ENCODE data around the gene AP3B1.

Gene AP3B1

DNA sequence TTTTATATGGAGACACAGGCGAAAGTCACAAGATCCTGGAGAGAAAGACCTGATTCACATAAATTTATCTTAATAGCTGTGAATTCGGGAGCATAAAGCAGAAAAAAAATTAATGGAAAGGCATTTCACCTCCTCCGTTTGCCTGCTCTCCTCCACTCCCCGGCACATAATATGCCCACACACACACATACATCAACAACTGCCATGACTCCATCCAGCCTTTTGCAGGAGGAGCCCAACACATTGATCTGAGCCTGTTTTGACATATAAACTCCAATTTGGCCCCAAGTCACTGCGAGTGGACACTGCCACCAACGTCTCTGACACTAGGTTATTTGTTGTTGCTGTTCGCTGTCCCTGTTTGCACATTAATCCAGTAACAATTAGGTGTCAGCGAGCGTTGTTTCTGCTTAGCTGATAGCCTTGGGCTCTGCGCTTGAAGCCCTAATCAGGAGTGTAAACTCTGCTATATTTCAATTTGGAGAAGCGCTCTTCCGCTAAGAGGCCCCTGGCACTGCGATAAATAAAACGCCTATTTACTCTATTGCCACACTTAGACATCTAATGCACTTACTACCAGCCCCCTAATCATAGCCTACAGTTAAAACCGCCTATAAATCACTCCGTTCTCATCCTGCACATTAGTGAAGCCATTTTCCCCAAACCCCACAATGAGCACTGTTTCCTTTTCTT, 322.6 kb downstream of the AP3B1 start:
- Histone ChIP-seq H3K4me3 (replicated peaks; ENCODE audit: insufficient read depth, low read length) (no peak overlapping the region), H3K27me3 (ENCODE audit: insufficient read depth, poor library complexity, severe bottlenecking) (peaks cover 3% of the 10 kb centered on the region), H3K27ac (replicated peaks) (no peak overlapping the region)
- no peak for DNase-seq (ENCODE audit: low read depth in 1 of 2, low spot score in 1 of 2)
- TF ChIP-seq SPI1 (IDR thresholded peaks at IDR 0.05; ENCODE audit: borderline replicate concordance, low read depth): no peak
- TF ChIP-seq, protein P1, sequence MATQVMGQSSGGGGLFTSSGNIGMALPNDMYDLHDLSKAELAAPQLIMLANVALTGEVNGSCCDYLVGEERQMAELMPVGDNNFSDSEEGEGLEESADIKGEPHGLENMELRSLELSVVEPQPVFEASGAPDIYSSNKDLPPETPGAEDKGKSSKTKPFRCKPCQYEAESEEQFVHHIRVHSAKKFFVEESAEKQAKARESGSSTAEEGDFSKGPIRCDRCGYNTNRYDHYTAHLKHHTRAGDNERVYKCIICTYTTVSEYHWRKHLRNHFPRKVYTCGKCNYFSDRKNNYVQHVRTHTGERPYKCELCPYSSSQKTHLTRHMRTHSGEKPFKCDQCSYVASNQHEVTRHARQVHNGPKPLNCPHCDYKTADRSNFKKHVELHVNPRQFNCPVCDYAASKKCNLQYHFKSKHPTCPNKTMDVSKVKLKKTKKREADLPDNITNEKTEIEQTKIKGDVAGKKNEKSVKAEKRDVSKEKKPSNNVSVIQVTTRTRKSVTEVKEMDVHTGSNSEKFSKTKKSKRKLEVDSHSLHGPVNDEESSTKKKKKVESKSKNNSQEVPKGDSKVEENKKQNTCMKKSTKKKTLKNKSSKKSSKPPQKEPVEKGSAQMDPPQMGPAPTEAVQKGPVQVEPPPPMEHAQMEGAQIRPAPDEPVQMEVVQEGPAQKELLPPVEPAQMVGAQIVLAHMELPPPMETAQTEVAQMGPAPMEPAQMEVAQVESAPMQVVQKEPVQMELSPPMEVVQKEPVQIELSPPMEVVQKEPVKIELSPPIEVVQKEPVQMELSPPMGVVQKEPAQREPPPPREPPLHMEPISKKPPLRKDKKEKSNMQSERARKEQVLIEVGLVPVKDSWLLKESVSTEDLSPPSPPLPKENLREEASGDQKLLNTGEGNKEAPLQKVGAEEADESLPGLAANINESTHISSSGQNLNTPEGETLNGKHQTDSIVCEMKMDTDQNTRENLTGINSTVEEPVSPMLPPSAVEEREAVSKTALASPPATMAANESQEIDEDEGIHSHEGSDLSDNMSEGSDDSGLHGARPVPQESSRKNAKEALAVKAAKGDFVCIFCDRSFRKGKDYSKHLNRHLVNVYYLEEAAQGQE (IDR thresholded peaks at IDR 0.05; ENCODE audit: insufficient replicate concordance, low read depth): no peak
- no peak for TF ChIP-seq POLR2AphosphoS5 (IDR thresholded peaks at IDR 0.05; ENCODE audit: low read depth)
- TF ChIP-seq, protein P2, sequence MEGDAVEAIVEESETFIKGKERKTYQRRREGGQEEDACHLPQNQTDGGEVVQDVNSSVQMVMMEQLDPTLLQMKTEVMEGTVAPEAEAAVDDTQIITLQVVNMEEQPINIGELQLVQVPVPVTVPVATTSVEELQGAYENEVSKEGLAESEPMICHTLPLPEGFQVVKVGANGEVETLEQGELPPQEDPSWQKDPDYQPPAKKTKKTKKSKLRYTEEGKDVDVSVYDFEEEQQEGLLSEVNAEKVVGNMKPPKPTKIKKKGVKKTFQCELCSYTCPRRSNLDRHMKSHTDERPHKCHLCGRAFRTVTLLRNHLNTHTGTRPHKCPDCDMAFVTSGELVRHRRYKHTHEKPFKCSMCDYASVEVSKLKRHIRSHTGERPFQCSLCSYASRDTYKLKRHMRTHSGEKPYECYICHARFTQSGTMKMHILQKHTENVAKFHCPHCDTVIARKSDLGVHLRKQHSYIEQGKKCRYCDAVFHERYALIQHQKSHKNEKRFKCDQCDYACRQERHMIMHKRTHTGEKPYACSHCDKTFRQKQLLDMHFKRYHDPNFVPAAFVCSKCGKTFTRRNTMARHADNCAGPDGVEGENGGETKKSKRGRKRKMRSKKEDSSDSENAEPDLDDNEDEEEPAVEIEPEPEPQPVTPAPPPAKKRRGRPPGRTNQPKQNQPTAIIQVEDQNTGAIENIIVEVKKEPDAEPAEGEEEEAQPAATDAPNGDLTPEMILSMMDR (IDR thresholded peaks at IDR 0.05; ENCODE audit: insufficient read depth, low read length): no peak
- TF ChIP-seq GABPA (IDR thresholded peaks at IDR 0.05; ENCODE audit: low read depth): no peak

DNA sequence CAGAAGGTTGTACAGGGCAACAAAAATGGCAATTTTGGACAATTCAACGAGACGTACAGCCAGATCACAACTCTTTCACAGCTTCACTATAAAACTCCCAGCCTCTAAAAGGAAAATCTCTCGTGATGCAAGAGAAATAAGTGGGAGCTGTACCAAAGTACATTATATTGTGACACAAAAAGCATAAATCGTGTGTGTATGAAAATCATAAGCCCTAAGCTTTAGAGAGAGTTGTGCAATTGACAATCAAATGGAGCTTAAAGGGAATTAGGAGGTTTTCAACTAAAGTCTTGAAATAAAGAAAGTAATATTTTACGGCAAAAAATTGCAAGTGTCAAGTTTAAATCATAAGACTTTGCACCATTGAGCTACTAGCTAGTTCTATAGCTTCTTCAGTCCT, 323.6 kb downstream of the AP3B1 start:
- Histone ChIP-seq H3K4me3 (replicated peaks; ENCODE audit: insufficient read depth, low read length) (no peak overlapping the region), H3K27me3 (ENCODE audit: insufficient read depth, poor library complexity, severe bottlenecking) (peaks cover 3% of the 10 kb centered on the region), H3K27ac (replicated peaks) (no peak overlapping the region)
- TF ChIP-seq SPI1 (IDR thresholded peaks at IDR 0.05; ENCODE audit: borderline replicate concordance, low read depth) (no peak), GABPA (IDR thresholded peaks at IDR 0.05; ENCODE audit: low read depth) (no peak), POLR2AphosphoS5 (IDR thresholded peaks at IDR 0.05; ENCODE audit: low read depth) (no peak)
- TF ChIP-seq, protein P1 (IDR thresholded peaks at IDR 0.05; ENCODE audit: insufficient replicate concordance, low read depth): no peak
- TF ChIP-seq, protein P2 (IDR thresholded peaks at IDR 0.05; ENCODE audit: insufficient read depth, low read length): no peak
- DNase-seq (ENCODE audit: low read depth in 1 of 2, low spot score in 1 of 2): no peak

DNA sequence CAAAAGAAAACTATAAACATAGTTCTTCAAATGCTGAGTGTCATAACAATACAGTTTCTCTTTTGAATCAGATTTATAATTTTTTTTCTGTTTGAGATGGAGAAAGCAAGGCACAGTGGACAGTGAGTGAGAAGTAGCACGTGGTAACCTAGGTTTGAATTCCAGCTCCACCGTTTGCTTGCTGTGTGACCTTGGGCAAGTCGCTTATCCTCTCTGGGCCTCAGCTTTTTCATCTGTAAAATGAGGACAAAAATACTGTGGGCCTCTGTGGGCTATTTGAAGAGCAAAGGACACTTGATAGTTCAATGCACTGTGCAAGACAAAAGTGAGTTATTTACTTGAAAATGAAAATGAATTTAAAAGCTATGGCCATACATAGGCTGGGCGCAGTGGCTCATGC, 330.7 kb downstream of the AP3B1 start:
- TF ChIP-seq SPI1 (IDR thresholded peaks at IDR 0.05; ENCODE audit: borderline replicate concordance, low read depth) (no peak), POLR2AphosphoS5 (IDR thresholded peaks at IDR 0.05; ENCODE audit: low read depth) (no peak), GABPA (IDR thresholded peaks at IDR 0.05; ENCODE audit: low read depth) (no peak)
- TF ChIP-seq, protein P1 (IDR thresholded peaks at IDR 0.05; ENCODE audit: insufficient replicate concordance, low read depth): no peak
- TF ChIP-seq, protein P2 (IDR thresholded peaks at IDR 0.05; ENCODE audit: insufficient read depth, low read length): no peak
- Histone ChIP-seq H3K27me3 (ENCODE audit: insufficient read depth, poor library complexity, severe bottlenecking) (no peaks in the 10 kb centered on the region), H3K4me3 (replicated peaks; ENCODE audit: insufficient read depth, low read length) (no peak overlapping the region)

More for the DNA sequence above, 330.7 kb downstream of the AP3B1 start:
- no peak overlapping the region for H3K27ac ChIP-seq (replicated peaks)
- no peak for DNase-seq (ENCODE audit: low read depth in 1 of 2, low spot score in 1 of 2)
